WERI-Rb-1 (cell line): Measurements from ENCODE around the gene SERP2.

Experiments used
- DNase-seq: peaks from one replicate; pipeline ENCODE4 v3.0.0-alpha.2; 2020
- H3K27ac ChIP-seq: fragments of 250-450 bp; sonication (Bioruptor Pico); 2 replicates; pipeline ENCODE4 v1.5.1; 2020; ENCODE audit warnings: mild to moderate bottlenecking, moderate library complexity
- H3K27me3 ChIP-seq: fragments of 250-450 bp; sonication (Bioruptor Pico); 2 replicates; pipeline ENCODE4 v1.5.1; 2021; ENCODE audit warnings: mild to moderate bottlenecking, low read depth, moderate library complexity; ENCODE audit not compliant: insufficient read depth, severe bottlenecking
- H3K36me3 ChIP-seq: fragments of 250-450 bp; sonication (Bioruptor Pico); 2 replicates; pipeline ENCODE4 v1.5.1; 2020; ENCODE audit warnings: mild to moderate bottlenecking, moderate library complexity
- H3K4me3 ChIP-seq: 2 replicates; pipeline ENCODE4 v1.5.1; 2011; ENCODE audit warnings: low read depth, mild to moderate bottlenecking, control low read depth, low read length
- H3K9me3 ChIP-seq: fragments of 250-450 bp; sonication (Bioruptor Pico); 2 replicates; pipeline ENCODE4 v1.5.1; 2021; ENCODE audit warnings: mild to moderate bottlenecking, moderate library complexity; ENCODE audit not compliant: severe bottlenecking
- CTCF ChIP-seq: IDR thresholded peaks from 2 replicates; pipeline ENCODE4 v1.5.1; 2011; ENCODE audit warnings: low read depth, mild to moderate bottlenecking, control low read depth, inconsistent platforms, low read length

SERP2 gene

GRCh38 chr13:44426461-44426860, 52.8 kb downstream of the SERP2 start:
- DNase-seq, result no peak
- TF ChIP-seq CTCF, result no peak
- no peaks in the 10 kb centered on the region for H3K27me3 ChIP-seq
- no peak overlapping the region for H3K4me3 ChIP-seq
- H3K36me3 ChIP-seq, result no peaks in the 10 kb centered on the region
- H3K9me3 ChIP-seq, result peaks cover 2% of the 10 kb centered on the region
- H3K27ac ChIP-seq, result no peak overlapping the region

GRCh38 chr13:44429311-44429710, 55.7 kb downstream of the SERP2 start:
- no peak for TF ChIP-seq CTCF
- H3K9me3 ChIP-seq, result peaks cover 2% of the 10 kb centered on the region
- DNase-seq, result no peak
- H3K27me3 ChIP-seq, result no peaks in the 10 kb centered on the region
- no peak overlapping the region for H3K4me3 ChIP-seq
- no peak overlapping the region for H3K27ac ChIP-seq
- H3K36me3 ChIP-seq, result peaks cover 17% of the 10 kb centered on the region

GRCh38 chr13:44431150-44431549, 57.5 kb downstream of the SERP2 start:
- DNase-seq, result no peak

GRCh38 chr13:44432650-44433049, 59.0 kb downstream of the SERP2 start:
- Histone ChIP-seq H3K9me3 (no peaks in the 10 kb centered on the region), H3K27ac (no peak overlapping the region), H3K4me3 (no peak overlapping the region), H3K36me3 (peaks cover 22% of the 10 kb centered on the region), H3K27me3 (no peaks in the 10 kb centered on the region)
- no peak for TF ChIP-seq CTCF
- no peak for DNase-seq

More at GRCh38 chr13:44431150-44431549, 57.5 kb downstream of the SERP2 start:
- no peak overlapping the region for H3K27ac ChIP-seq
- H3K27me3 ChIP-seq, result no peaks in the 10 kb centered on the region
- peaks cover 22% of the 10 kb centered on the region for H3K36me3 ChIP-seq
- no peak for TF ChIP-seq CTCF
- H3K9me3 ChIP-seq, result peaks cover 2% of the 10 kb centered on the region
- H3K4me3 ChIP-seq, result no peak overlapping the region

- Histone ChIP-seq H3K27ac (peak overlapping the region; percentile 58), H3K4me3 (peak overlapping the region; percentile 52), H3K9me3 (no peaks in the 10 kb centered on the region), H3K27me3 (no peaks in the 10 kb centered on the region), H3K36me3 (peaks cover 22% of the 10 kb centered on the region)
- DNase-seq, result peak; percentile 15
- TF ChIP-seq CTCF, result no peak
These were observed 60.5 kb downstream of the SERP2 start for GRCh38 chr13:44433863-44434765.
